PC-3 (cell line): ENCODE measurements around the gene WNK4. TPM values are rescaled to one million over a fixed set of nuclear protein-coding genes. Genes with fewer than 3 reads are reported as not detected.

ENCODE experiments used
- ATAC-seq: fragments of 200-7000 bp; cut with Tn5 transposase; 2 replicates; pipeline ENCODE4 v1.9.1; 2020; ENCODE audit warnings: mild to moderate bottlenecking, moderate library complexity
- BruUV-seq: library from RNA; stranded (reverse); fragments of 400-500 nt; replicated peaks from 2 replicates; lab custom pipeline; 2021; lab: Mats Ljungman, UMichigan
- CTCF ChIA-PET: fragments of 300-600 bp; sonication (Branson Sonifier 250); formaldehyde crosslinking; loops from one replicate; lab custom pipeline; 2022; ENCODE audit warnings: antibody characterized with exemption; lab: Charles Lee
- POLR2A ChIA-PET: fragments of 300-600 bp; sonication (Branson Sonifier 250); formaldehyde crosslinking; loops from one replicate; lab custom pipeline; 2022; ENCODE audit warnings: antibody characterized with exemption; ENCODE audit not compliant: unreplicated experiment; lab: Charles Lee
- DNase-seq: peaks from one replicate; pipeline ENCODE4 v3.0.0-alpha.2; 2015
- H2AFZ ChIP-seq: fragments of 300-600 bp; sonication (generic); 2 replicates; pipeline ENCODE4 v1.6.0; 2016; ENCODE audit warnings: antibody characterized with exemption, low read length
- H3F3A ChIP-seq: fragments of 300-600 bp; sonication (generic); one replicate; pipeline ENCODE4 v1.6.0; 2017; ENCODE audit warnings: antibody characterized with exemption, low read length, control low read depth, mild to moderate bottlenecking; ENCODE audit not compliant: unreplicated experiment
- H3K27ac ChIP-seq: fragments of 300-600 bp; sonication (generic); 2 replicates; pipeline ENCODE4 v1.5.1; 2016; ENCODE audit warnings: mild to moderate bottlenecking, low read length
- H3K27me3 ChIP-seq: fragments of 300-600 bp; sonication (generic); 2 replicates; pipeline ENCODE4 v1.6.1; 2016; ENCODE audit warnings: low read length, mixed read lengths
- H3K36me3 ChIP-seq: fragments of 300-600 bp; sonication (generic); 2 replicates; pipeline ENCODE4 v1.6.1; 2016; ENCODE audit warnings: low read depth, mixed run types, low read length, mixed read lengths
- H3K4me1 ChIP-seq: fragments of 300-600 bp; sonication (generic); 2 replicates; pipeline ENCODE4 v1.5.1; 2016; ENCODE audit warnings: low read length; ENCODE audit not compliant: insufficient read depth
- H3K4me2 ChIP-seq: fragments of 300-600 bp; sonication (generic); 2 replicates; pipeline ENCODE4 v1.6.0; 2016; ENCODE audit warnings: low read length
- H3K4me3 ChIP-seq: fragments of 300-600 bp; sonication (generic); 2 replicates; pipeline ENCODE4 v1.5.1; 2016; ENCODE audit warnings: mild to moderate bottlenecking, low read length, mixed read lengths
- H3K79me2 ChIP-seq: fragments of 300-600 bp; sonication (generic); 2 replicates; pipeline ENCODE4 v1.6.1; 2017; ENCODE audit warnings: low read length, mixed read lengths
- H3K9ac ChIP-seq: fragments of 300-600 bp; sonication (generic); 2 replicates; pipeline ENCODE4 v1.6.0; 2016; ENCODE audit warnings: mild to moderate bottlenecking, low read length
- H3K9me2 ChIP-seq: fragments of 300-600 bp; sonication (generic); replicated peaks from 2 replicates; pipeline ENCODE4 v1.6.1; 2016; ENCODE audit warnings: mixed run types, low read length, mixed read lengths
- H3K9me3 ChIP-seq: fragments of 300-600 bp; sonication (generic); 2 replicates; pipeline ENCODE4 v1.6.1; 2016; ENCODE audit warnings: low read length, mixed read lengths
- H4K20me1 ChIP-seq: fragments of 300-600 bp; sonication (generic); 2 replicates; pipeline ENCODE4 v1.6.1; 2016; ENCODE audit warnings: low read length, mixed read lengths
- CTCF ChIP-seq: fragments of 300-600 bp; sonication (generic); conservative IDR thresholded peaks from 2 replicates; pipeline ENCODE4 v1.5.1; 2017; ENCODE audit warnings: antibody characterized with exemption, low read depth, mild to moderate bottlenecking, low read length
- EZH2 ChIP-seq: fragments of 300-600 bp; sonication (generic); IDR thresholded peaks from one replicate; pipeline ENCODE4 v1.6.1; 2017; ENCODE audit warnings: antibody characterized with exemption, mild to moderate bottlenecking, low read length; ENCODE audit not compliant: unreplicated experiment
- EZH2phosphoT487 ChIP-seq: fragments of 300-600 bp; sonication (generic); IDR thresholded peaks from 2 replicates; pipeline ENCODE4 v1.6.1; 2018; ENCODE audit warnings: mild to moderate bottlenecking, antibody characterized with exemption, low read length, borderline replicate concordance
- intact Hi-C: fragments of 100-400 bp; cut with micrococcal nuclease; formaldehyde crosslinking; loops from 2 replicates; pipeline ENCODE4 v1.9.0; 2023
- total RNA-seq: library from RNA; depleted of rRNA; stranded (reverse); fragments of >200 nt; gene quantifications from 2 replicates; pipeline ENCODE4 v1.2.3, GENCODE V29; 2014

WNK4 gene
- total RNA-seq, 1 experiment from 2014 or later, result 13.0 TPM

GRCh38 chr17:42783791-42784138, 3.4 kb downstream of the WNK4 start:
- peaks cover 54% of the 10 kb centered on the region for H3K79me2 ChIP-seq
- intact Hi-C loops, result loop anchor here (5.0 kb wide), 1 partner anchor 39 kb away; the partner anchor contains the start of gene BECN1
- no peak overlapping the region for H2AFZ ChIP-seq
- H3K27ac ChIP-seq, result peak overlapping the region; percentile 89
- H4K20me1 ChIP-seq, result no peaks in the 10 kb centered on the region
- H3K4me1 ChIP-seq, result peaks cover 32% of the 10 kb centered on the region
- ChIA-PET CTCF (interaction anchor here (0.5 to 1.1 kb wide), 2 partner anchors 205 to 821 kb away, joined by 3 read pairs; no protein-coding TSS in a partner anchor), POLR2A (interaction anchor here (0.6 to 1.0 kb wide), 3 partner anchors 10 to 62 kb away, joined by 6 to 10 read pairs (median 7); no protein-coding TSS in a partner anchor)
- H3F3A ChIP-seq, result no peaks in the 10 kb centered on the region
- BruUV-seq, result no TSS peak
- no peak overlapping the region for H3K9ac ChIP-seq
- no peak for ATAC-seq
- no peaks in the 10 kb centered on the region for H3K9me2 ChIP-seq
- H3K27me3 ChIP-seq, result no peaks in the 10 kb centered on the region
- no peak for TF ChIP-seq CTCF
- no peak for TF ChIP-seq EZH2
- no peak for TF ChIP-seq EZH2phosphoT487
- H3K9me3 ChIP-seq, result no peaks in the 10 kb centered on the region
- no peak for DNase-seq
- H3K4me2 ChIP-seq, result peak overlapping the region; percentile 93
- H3K4me3 ChIP-seq, result peak overlapping the region; percentile 26; the same call in 1 of the 2 replicates
- peaks cover 33% of the 10 kb centered on the region for H3K36me3 ChIP-seq

- no TSS peak for BruUV-seq
- intact Hi-C loops, result loop anchor here (5.0 kb wide), 1 partner anchor 38 kb away; the partner anchor contains the start of gene BECN1
- no peaks in the 10 kb centered on the region for H3K9me2 ChIP-seq
- no peak overlapping the region for H2AFZ ChIP-seq
- no peak for DNase-seq
- H3K4me3 ChIP-seq, result no peak overlapping the region
- H3F3A ChIP-seq, result no peaks in the 10 kb centered on the region
- no peaks in the 10 kb centered on the region for H3K27me3 ChIP-seq
- peaks cover 37% of the 10 kb centered on the region for H3K36me3 ChIP-seq
- ChIA-PET CTCF (no interaction called here), POLR2A (no interaction called here)
- H3K4me2 ChIP-seq, result peak overlapping the region; percentile 93
- ATAC-seq, result no peak
- H3K27ac ChIP-seq, result no peak overlapping the region; the same call in 1 of the 2 replicates
- TF ChIP-seq CTCF, result no peak
- TF ChIP-seq EZH2phosphoT487, result no peak
- TF ChIP-seq EZH2, result no peak
- H3K9ac ChIP-seq, result no peak overlapping the region
- peaks cover 28% of the 10 kb centered on the region for H3K4me1 ChIP-seq
- H3K9me3 ChIP-seq, result no peaks in the 10 kb centered on the region
- H3K79me2 ChIP-seq, result peaks cover 54% of the 10 kb centered on the region
- H4K20me1 ChIP-seq, result no peaks in the 10 kb centered on the region
These were observed 4.0 kb downstream of the WNK4 start for GRCh38 chr17:42784409-42784808.

GRCh38 chr17:42784811-42785592, 4.6 kb downstream of the WNK4 start:
- H2AFZ ChIP-seq, result no peak overlapping the region
- intact Hi-C loops, result loop anchor here (5.0 kb wide), 1 partner anchor 37 kb away; the partner anchor contains the start of gene BECN1
- no peaks in the 10 kb centered on the region for H3F3A ChIP-seq
- ChIA-PET POLR2A (no interaction called here), CTCF (no interaction called here)
- TF ChIP-seq CTCF (no peak), EZH2phosphoT487 (no peak), EZH2 (no peak)
- H3K27me3 ChIP-seq, result no peaks in the 10 kb centered on the region
- no peaks in the 10 kb centered on the region for H3K9me2 ChIP-seq
- H4K20me1 ChIP-seq, result no peaks in the 10 kb centered on the region
- H3K79me2 ChIP-seq, result peaks cover 54% of the 10 kb centered on the region
- H3K4me3 ChIP-seq, result no peak overlapping the region
- H3K27ac ChIP-seq, result no peak overlapping the region
- no TSS peak for BruUV-seq
- H3K36me3 ChIP-seq, result peaks cover 39% of the 10 kb centered on the region
- H3K4me2 ChIP-seq, result no peak overlapping the region
- peaks cover 22% of the 10 kb centered on the region for H3K4me1 ChIP-seq
- no peak for DNase-seq
- no peak for ATAC-seq
- no peak overlapping the region for H3K9ac ChIP-seq
- no peaks in the 10 kb centered on the region for H3K9me3 ChIP-seq
